ENCODE results near the gene PIPOX.

PIPOX gene

GRCh38 chr17:29031488-29031887 is 11.5 kb upstream of the PIPOX start:
- no peak for DNase-seq (ENCODE audit: low read depth)
- TF ChIP-seq CTCF (IDR thresholded peaks at IDR 0.05; ENCODE audit: low read depth, low read length, missing control alignments): no peak
- no peak overlapping the region for H3K4me3 ChIP-seq (ENCODE audit: low read depth, low read length)

- TF ChIP-seq CTCF (IDR thresholded peaks at IDR 0.05; ENCODE audit: low read depth, low read length, missing control alignments): no peak
- DNase-seq (ENCODE audit: low read depth): no peak
- H3K4me3 ChIP-seq (ENCODE audit: low read depth, low read length): no peak overlapping the region
Measured at GRCh38 chr17:29032013-29032856, 10.7 kb upstream of the PIPOX start.

- DNase-seq (ENCODE audit: low read depth): no peak
- H3K4me3 ChIP-seq (ENCODE audit: low read depth, low read length): no peak overlapping the region
- TF ChIP-seq CTCF (IDR thresholded peaks at IDR 0.05; ENCODE audit: low read depth, low read length, missing control alignments): no peak
Measured at GRCh38 chr17:29032857-29033197, 10.1 kb upstream of the PIPOX start.

- DNase-seq (ENCODE audit: low read depth): no peak
- TF ChIP-seq CTCF (IDR thresholded peaks at IDR 0.05; ENCODE audit: low read depth, low read length, missing control alignments): no peak
- no peak overlapping the region for H3K4me3 ChIP-seq (ENCODE audit: low read depth, low read length)
Measured at GRCh38 chr17:29034510-29034909, 8.4 kb upstream of the PIPOX start.

- H3K4me3 ChIP-seq (ENCODE audit: low read depth, low read length): no peak overlapping the region
- no peak for TF ChIP-seq CTCF (IDR thresholded peaks at IDR 0.05; ENCODE audit: low read depth, low read length, missing control alignments)
- no peak for DNase-seq (ENCODE audit: low read depth)
Measured at GRCh38 chr17:29036584-29036983, 6.4 kb upstream of the PIPOX start.

GRCh38 chr17:29037739-29038084 is 5.2 kb upstream of the PIPOX start:
- no peak for TF ChIP-seq CTCF (IDR thresholded peaks at IDR 0.05; ENCODE audit: low read depth, low read length, missing control alignments)
- H3K4me3 ChIP-seq (ENCODE audit: low read depth, low read length): no peak overlapping the region
- no peak for DNase-seq (ENCODE audit: low read depth)

Measured in GM12864 (cell line).